ENCODE measurements around the gene RAB21. TPM values are rescaled to one million over a fixed set of nuclear protein-coding genes. Genes with fewer than 3 reads are reported as not detected.

The RAB21 gene
- total and polyA plus RNA-seq, 2 of the 4 experiments (the other 2 are of a cell fraction): 13.8 to 15.0 TPM

DNA sequence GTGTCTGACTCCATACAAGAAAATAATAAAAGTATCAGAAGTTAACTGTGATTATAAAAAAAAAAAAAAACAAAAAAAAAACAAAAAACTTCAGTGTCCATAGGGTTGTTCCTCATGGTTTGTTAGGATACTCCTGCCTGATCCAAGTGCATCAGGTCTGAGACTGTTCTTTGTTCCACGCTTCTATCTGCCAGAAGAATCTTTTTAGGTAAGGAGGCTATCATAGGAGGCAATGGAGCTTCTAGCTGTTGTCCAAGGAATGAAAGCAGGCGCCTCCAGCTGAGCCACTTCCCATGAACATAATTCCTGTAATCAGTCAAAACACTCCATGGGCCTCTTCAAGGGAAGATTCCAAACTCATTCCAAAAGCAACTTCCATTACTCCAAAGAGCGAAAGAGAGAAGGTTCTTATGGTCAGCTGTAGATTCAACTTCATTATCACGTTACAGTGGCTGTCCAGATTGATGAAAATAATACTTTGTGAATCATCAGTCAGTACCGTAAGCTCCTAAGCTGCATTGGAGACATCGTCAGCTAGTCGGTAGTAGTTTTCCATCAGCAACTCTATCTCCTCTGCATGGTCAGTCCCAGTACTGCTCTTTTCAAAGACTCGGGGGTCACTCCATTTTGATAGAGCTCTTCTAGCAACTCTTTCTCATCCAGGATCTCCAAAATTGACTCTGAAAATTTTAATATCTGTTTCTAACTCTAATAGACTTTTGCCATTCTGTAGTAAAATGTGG, 94.6 kb downstream of the RAB21 start:
- H3K79me1 ChIP-seq (ENCODE audit: low read depth in 1 of 2, low read length in 2 of 2): peaks cover 25 to 45% of the 10 kb centered on the region in 2 experiments
- H3K4me1 ChIP-seq (ENCODE audit: control insufficient read depth, insufficient read depth, low read length): no peaks in the 10 kb centered on the region
- TF ChIP-seq RFX5 (IDR thresholded peaks at IDR 0.05; ENCODE audit: low read depth, low read length): no peak
- TF ChIP-seq NFE2L2 (IDR thresholded peaks at IDR 0.05; ENCODE audit: low read depth, low read length): no peak
- TF ChIP-seq RAD21 (IDR thresholded peaks at IDR 0.05; ENCODE audit: low read length): no peak
- TF ChIP-seq MAZ (IDR thresholded peaks at IDR 0.05; ENCODE audit: borderline replicate concordance, low read depth, low read length): no peak
- TF ChIP-seq CHD1 (IDR thresholded peaks at IDR 0.05; ENCODE audit: low read depth, low read length): no peak
- TF ChIP-seq BHLHE40 (IDR thresholded peaks at IDR 0.05; ENCODE audit: low read depth, low read length): no peak
- no peak for TF ChIP-seq POLR2A (IDR thresholded peaks at IDR 0.05; ENCODE audit: low read depth, low read length)
- TF ChIP-seq, protein P1, sequence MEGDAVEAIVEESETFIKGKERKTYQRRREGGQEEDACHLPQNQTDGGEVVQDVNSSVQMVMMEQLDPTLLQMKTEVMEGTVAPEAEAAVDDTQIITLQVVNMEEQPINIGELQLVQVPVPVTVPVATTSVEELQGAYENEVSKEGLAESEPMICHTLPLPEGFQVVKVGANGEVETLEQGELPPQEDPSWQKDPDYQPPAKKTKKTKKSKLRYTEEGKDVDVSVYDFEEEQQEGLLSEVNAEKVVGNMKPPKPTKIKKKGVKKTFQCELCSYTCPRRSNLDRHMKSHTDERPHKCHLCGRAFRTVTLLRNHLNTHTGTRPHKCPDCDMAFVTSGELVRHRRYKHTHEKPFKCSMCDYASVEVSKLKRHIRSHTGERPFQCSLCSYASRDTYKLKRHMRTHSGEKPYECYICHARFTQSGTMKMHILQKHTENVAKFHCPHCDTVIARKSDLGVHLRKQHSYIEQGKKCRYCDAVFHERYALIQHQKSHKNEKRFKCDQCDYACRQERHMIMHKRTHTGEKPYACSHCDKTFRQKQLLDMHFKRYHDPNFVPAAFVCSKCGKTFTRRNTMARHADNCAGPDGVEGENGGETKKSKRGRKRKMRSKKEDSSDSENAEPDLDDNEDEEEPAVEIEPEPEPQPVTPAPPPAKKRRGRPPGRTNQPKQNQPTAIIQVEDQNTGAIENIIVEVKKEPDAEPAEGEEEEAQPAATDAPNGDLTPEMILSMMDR (conservative IDR thresholded peaks at IDR 0.05; ENCODE audit: low read depth, low read length): no peak
- no peak for TF ChIP-seq USF2 (IDR thresholded peaks at IDR 0.05; ENCODE audit: low read depth, low read length)
- TF ChIP-seq CEBPB (IDR thresholded peaks at IDR 0.05; ENCODE audit: low read depth, low read length): no peak
- TF ChIP-seq ELK1 (IDR thresholded peaks at IDR 0.05; ENCODE audit: borderline replicate concordance, low read depth, low read length): no peak
- no peak for TF ChIP-seq SMC3 (IDR thresholded peaks at IDR 0.05; ENCODE audit: low read depth, low read length)
- no peak for TF ChIP-seq MXI1 (IDR thresholded peaks at IDR 0.05; ENCODE audit: borderline replicate concordance, low read depth, low read length)
- TF ChIP-seq RCOR1 (IDR thresholded peaks at IDR 0.05; ENCODE audit: insufficient replicate concordance, low read length): no peak
- TF ChIP-seq FOS (IDR thresholded peaks at IDR 0.05; ENCODE audit: low read depth, low read length): no peak
- TF ChIP-seq MAFK (IDR thresholded peaks at IDR 0.05; ENCODE audit: low read depth, low read length): no peak
- H4K20me1 ChIP-seq (ENCODE audit: insufficient read depth, low read length): peaks cover 11% of the 10 kb centered on the region; the same call in 1 of the 2 replicates
- 95% methylated on average over 3 of the region's 8 CpGs; no CpG with 5 or more reads in 1 of the 2 experiments for WGBS, 2 experiments (ENCODE audit: extremely low coverage in 2 of 2, insufficient read length in 1 of 2)
- no peaks in the 10 kb centered on the region for H3K9me3 ChIP-seq (ENCODE audit: control insufficient read depth, insufficient read depth, low read length)
- H2BK5ac ChIP-seq (ENCODE audit: low read depth, low read length, poor library complexity, severe bottlenecking): no peak overlapping the region
- in situ Hi-C loops (cut with MboI; ENCODE audit: low sequenced_read_pairs) (no loop called here), intact Hi-C loops (cut with micrococcal nuclease) (loop anchor here (2.0 kb wide), 1 partner anchor 16 kb away; no protein-coding TSS in a partner anchor), dilution Hi-C loops (cut with HindIII; ENCODE audit: low sequenced_read_pairs, unreplicated experiment) (no loop called here)
- no peak overlapping the region for H3K56ac ChIP-seq (ENCODE audit: extremely low read depth, insufficient read depth, low read length)
- H2AFZ ChIP-seq (replicated peaks; ENCODE audit: low read length, poor library complexity): no peak overlapping the region
- no peak for ATAC-seq (ENCODE audit: low read depth)
- H4K5ac ChIP-seq (ENCODE audit: low read depth, low read length): no peak overlapping the region
- no peak overlapping the region for H3K4me3 ChIP-seq (ENCODE audit: insufficient read depth, low read depth, low read length)
- POLR2A ChIA-PET (ENCODE audit: unreplicated experiment): no interaction called here
- BruUV-seq (replicated peaks): no TSS peak
- peaks cover 4% of the 10 kb centered on the region; the same call in 1 of the 2 replicates for H3K36me3 ChIP-seq (ENCODE audit: control insufficient read depth, insufficient read depth, low read length)
- no peak overlapping the region for H2BK15ac ChIP-seq (ENCODE audit: low read depth, low read length)
- H2AK5ac ChIP-seq (ENCODE audit: low read depth, low read length): no peak overlapping the region
- no peak overlapping the region for H3K27ac ChIP-seq (ENCODE audit: insufficient read depth, low read length)
- H3K4me2 ChIP-seq (ENCODE audit: low read depth, low read length): no peak overlapping the region
- no peak overlapping the region for H4K91ac ChIP-seq (ENCODE audit: insufficient read depth, low read depth, low read length)
- no peak overlapping the region for H3K14ac ChIP-seq (replicated peaks; ENCODE audit: low read depth, low read length)
- H4K8ac ChIP-seq (ENCODE audit: low read depth in 2 of 2, low read length in 2 of 2): no peak overlapping the region
- no peak overlapping the region for H3K4ac ChIP-seq (ENCODE audit: low read depth, low read length)
- H3K9me1 ChIP-seq (ENCODE audit: insufficient read depth, low read length): no peaks in the 10 kb centered on the region
- no peaks in the 10 kb centered on the region for H3K27me3 ChIP-seq (ENCODE audit: control insufficient read depth, insufficient read depth, low read length)
- no peak overlapping the region for H2BK120ac ChIP-seq (ENCODE audit: low read depth, low read length)
- no peak overlapping the region for H3K18ac ChIP-seq (ENCODE audit: low read depth, low read length)
- CTCF ChIA-PET: no interaction called here
- no peak for DNase-seq
- H2BK20ac ChIP-seq (ENCODE audit: low read depth, low read length): no peak overlapping the region
- no peak overlapping the region for H3K23ac ChIP-seq (ENCODE audit: low read depth, low read length)
- no peak overlapping the region for H3K9ac ChIP-seq (ENCODE audit: low read depth, low read length)
- H2AK9ac ChIP-seq (replicated peaks; ENCODE audit: low read depth, low read length, poor library complexity): no peak overlapping the region

Measured in IMR-90 (cell line).